ENCODE results near the gene DNM3. TPM values are rescaled to one million over a fixed set of nuclear protein-coding genes. Genes with fewer than 3 reads are reported as not detected.

Gene DNM3
- total RNA-seq, 1 experiment from 2014 or later = 2.7 TPM

DNA sequence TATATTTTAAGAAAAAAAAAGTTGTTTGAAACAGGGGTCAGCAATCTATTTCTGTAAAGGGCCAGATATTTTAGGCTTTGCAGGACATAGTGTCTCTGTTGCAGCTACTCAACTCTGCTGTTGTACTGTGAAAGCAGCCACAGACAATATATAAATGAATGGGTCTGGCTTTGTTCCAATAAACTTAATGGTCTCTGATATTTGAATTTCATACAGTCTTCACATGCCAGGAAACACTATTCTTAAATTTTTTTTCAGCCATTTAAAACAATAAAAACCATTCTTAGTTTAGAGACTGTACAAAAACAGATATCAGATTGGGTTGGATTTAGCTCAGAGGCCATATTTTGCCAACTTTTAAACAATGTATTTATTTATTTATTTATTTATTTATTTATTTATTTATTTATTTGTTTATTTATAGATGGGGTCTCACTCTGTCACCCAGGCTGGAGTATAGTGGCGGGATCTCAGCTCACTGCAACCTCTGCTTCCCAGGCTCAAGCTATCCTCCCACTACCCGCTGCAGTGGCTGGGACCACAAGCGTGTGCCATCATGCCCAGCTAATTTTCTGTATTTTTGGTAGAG lies 102.8 kb downstream of the DNM3 start:
- Histone ChIP-seq H2BK12ac (ENCODE audit: insufficient read length, low read depth, low read length) (no peak overlapping the region), H4K8ac (replicated peaks; ENCODE audit: insufficient read length, low read depth, low read length) (no peak overlapping the region), H3K79me2 (ENCODE audit: insufficient read depth, low read length) (no peaks in the 10 kb centered on the region), H3K9me3 (ENCODE audit: control insufficient read depth, low read depth, low read length) (peaks cover under 1% of the 10 kb centered on the region), H4K5ac (ENCODE audit: insufficient read length, low read depth, low read length) (no peak overlapping the region), H3K18ac (ENCODE audit: insufficient read length, low read depth, low read length) (no peak overlapping the region), H2BK120ac (ENCODE audit: low read depth, low read length, poor library complexity, severe bottlenecking) (no peak overlapping the region), H2BK15ac (ENCODE audit: low read depth, low read length) (no peak overlapping the region), H3K23me2 (ENCODE audit: insufficient read length, low read depth, low read length, poor library complexity, severe bottlenecking) (no peaks in the 10 kb centered on the region), H4K91ac (ENCODE audit: insufficient read length, low read depth, low read length) (no peak overlapping the region), H3T11ph (ENCODE audit: low read length) (no peak overlapping the region), H3K9ac (ENCODE audit: extremely low read depth, insufficient read length, low read length) (no peak overlapping the region), H2BK20ac (ENCODE audit: low read depth, low read length, poor library complexity, severe bottlenecking) (no peak overlapping the region), H3K27me3 (ENCODE audit: insufficient read depth, low read length) (no peaks in the 10 kb centered on the region), H3K4ac (ENCODE audit: low read depth, low read length) (no peak overlapping the region), H2AFZ (ENCODE audit: low read length) (no peak overlapping the region), H2BK5ac (ENCODE audit: insufficient read length, low read length) (no peak overlapping the region), H4K20me1 (ENCODE audit: control insufficient read depth, insufficient read depth, insufficient read length) (no peaks in the 10 kb centered on the region), H3K23ac (ENCODE audit: insufficient read length, low read depth, low read length) (no peak overlapping the region), H3K27ac (ENCODE audit: insufficient read length, low read depth, low read length) (no peak overlapping the region), H3K56ac (ENCODE audit: insufficient read length, low read depth, low read length) (no peak overlapping the region), H2AK5ac (ENCODE audit: insufficient read length, low read length) (no peak overlapping the region), H3K4me2 (ENCODE audit: insufficient read depth, insufficient read length, low read length) (no peak overlapping the region), H3K14ac (ENCODE audit: insufficient read depth, low read length) (no peak overlapping the region), H3K4me1 (ENCODE audit: insufficient read depth, low read length) (peaks cover 12% of the 10 kb centered on the region), H3K79me1 (ENCODE audit: insufficient read depth, low read depth, low read length, poor library complexity, severe bottlenecking) (no peaks in the 10 kb centered on the region)
- H3K36me3 Mint-ChIP-seq (ENCODE audit: insufficient read depth in 1 of 3, low read depth in 3 of 3) = peaks cover under 1 to 3% (median 2%) of the 10 kb centered on the region in 3 experiments; a peak in 4 of 7 replicates
- peaks cover 65 to 67% of the 10 kb centered on the region in 2 experiments for H3K4me1 Mint-ChIP-seq
- TF ChIP-seq, protein P1, sequence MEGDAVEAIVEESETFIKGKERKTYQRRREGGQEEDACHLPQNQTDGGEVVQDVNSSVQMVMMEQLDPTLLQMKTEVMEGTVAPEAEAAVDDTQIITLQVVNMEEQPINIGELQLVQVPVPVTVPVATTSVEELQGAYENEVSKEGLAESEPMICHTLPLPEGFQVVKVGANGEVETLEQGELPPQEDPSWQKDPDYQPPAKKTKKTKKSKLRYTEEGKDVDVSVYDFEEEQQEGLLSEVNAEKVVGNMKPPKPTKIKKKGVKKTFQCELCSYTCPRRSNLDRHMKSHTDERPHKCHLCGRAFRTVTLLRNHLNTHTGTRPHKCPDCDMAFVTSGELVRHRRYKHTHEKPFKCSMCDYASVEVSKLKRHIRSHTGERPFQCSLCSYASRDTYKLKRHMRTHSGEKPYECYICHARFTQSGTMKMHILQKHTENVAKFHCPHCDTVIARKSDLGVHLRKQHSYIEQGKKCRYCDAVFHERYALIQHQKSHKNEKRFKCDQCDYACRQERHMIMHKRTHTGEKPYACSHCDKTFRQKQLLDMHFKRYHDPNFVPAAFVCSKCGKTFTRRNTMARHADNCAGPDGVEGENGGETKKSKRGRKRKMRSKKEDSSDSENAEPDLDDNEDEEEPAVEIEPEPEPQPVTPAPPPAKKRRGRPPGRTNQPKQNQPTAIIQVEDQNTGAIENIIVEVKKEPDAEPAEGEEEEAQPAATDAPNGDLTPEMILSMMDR (conservative IDR thresholded peaks at IDR 0.05) = no peak
- no peaks in the 10 kb centered on the region for H3K27me3 Mint-ChIP-seq (ENCODE audit: low read depth)
- WGBS (ENCODE audit: extremely low coverage, insufficient read length, low lambda C conversion rate) = no CpG with 5 or more reads among the region's 3 CpGs
- no peak overlapping the region; a peak in 1 of 7 replicates for H3K27ac Mint-ChIP-seq
- H3K4me3 Mint-ChIP-seq = no peak overlapping the region
- no peak for DNase-seq
- H3K9me3 Mint-ChIP-seq = peaks cover under 1 to 1% of the 10 kb centered on the region in 2 experiments; a peak in 3 of 5 replicates
